Endothelial cell of umbilical vein (primary cell): ENCODE measurements around the gene LURAP1L.

Experiments
- EZH2 ChIP-seq: IDR thresholded peaks from 2 replicates; pipeline ENCODE4 v1.6.1; 2012; ENCODE audit warnings: borderline replicate concordance, low read depth, mild to moderate bottlenecking, moderate library complexity, low read length, inconsistent platforms; ENCODE audit not compliant: severe bottlenecking
- FOS ChIP-seq: IDR thresholded peaks from 2 replicates; pipeline ENCODE4 v1.6.1; 2011; ENCODE audit warnings: mild to moderate bottlenecking, low read length, moderate library complexity, borderline replicate concordance; ENCODE audit not compliant: insufficient read depth
- GATA2 ChIP-seq: IDR thresholded peaks from 2 replicates; pipeline ENCODE4 v1.7.0; 2011; ENCODE audit warnings: low read depth, mild to moderate bottlenecking, moderate library complexity, mixed read lengths, low read length; ENCODE audit not compliant: insufficient read length, insufficient read depth
- JUN ChIP-seq: IDR thresholded peaks from 2 replicates; pipeline ENCODE4 v1.6.1; 2011; ENCODE audit warnings: borderline replicate concordance, low read depth; ENCODE audit not compliant: insufficient read length, insufficient read depth
- MYC ChIP-seq: IDR thresholded peaks from one replicate; pipeline ENCODE4 v1.6.1; 2011; ENCODE audit warnings: mild to moderate bottlenecking, low read depth, low read length
- POLR2A ChIP-seq: IDR thresholded peaks from 2 replicates; pipeline ENCODE4 v1.6.1; 2012; ENCODE audit warnings: low read depth, mild to moderate bottlenecking, control low read depth, low read length
- POLR2AphosphoS5 ChIP-seq: IDR thresholded peaks from 2 replicates; pipeline ENCODE4 v1.6.1; 2012; ENCODE audit warnings: low read depth, mild to moderate bottlenecking, control low read depth, low read length, moderate library complexity; ENCODE audit not compliant: insufficient read depth
- TF ChIP-seq, protein P1 (sequence below), 2 donors: IDR thresholded peaks; 1 replicate in 1 of 2; 2 replicates in 1 of 2; pipeline ENCODE4 v1.5.1; 2011; ENCODE audit warnings: low read length in 2 of 2, mild to moderate bottlenecking in 2 of 2, moderate library complexity in 2 of 2, control low read depth in 1 of 2, inconsistent platforms in 1 of 2, low read depth in 1 of 2; ENCODE audit not compliant: insufficient read depth in 1 of 2; ENCODE audit errors: extremely low read depth in 1 of 2
- TF ChIP-seq, protein P2 (sequence below): IDR thresholded peaks from 2 replicates; pipeline ENCODE4 v1.6.1; 2011; ENCODE audit not compliant: insufficient read depth, insufficient read length

DNA sequence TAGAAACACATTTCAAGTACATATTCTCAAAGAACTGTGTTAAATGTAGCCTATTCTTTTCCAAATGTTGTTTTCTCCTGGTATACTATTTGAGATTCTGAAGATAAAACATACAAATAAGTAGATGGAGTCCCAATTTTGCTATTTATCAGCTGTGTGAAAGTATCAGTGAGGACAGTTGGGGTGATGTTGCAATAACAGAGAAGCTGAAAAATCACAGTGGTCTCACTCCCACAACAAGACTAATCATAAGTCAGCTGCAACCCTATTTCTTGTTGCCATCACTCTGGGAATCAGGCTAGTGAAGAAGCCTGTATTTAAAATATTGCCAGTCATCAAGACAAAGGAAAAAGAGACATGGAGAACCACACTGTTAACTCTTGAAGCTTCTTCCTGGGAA lies 25.9 kb upstream of the LURAP1L start:
- TF ChIP-seq, protein P1, sequence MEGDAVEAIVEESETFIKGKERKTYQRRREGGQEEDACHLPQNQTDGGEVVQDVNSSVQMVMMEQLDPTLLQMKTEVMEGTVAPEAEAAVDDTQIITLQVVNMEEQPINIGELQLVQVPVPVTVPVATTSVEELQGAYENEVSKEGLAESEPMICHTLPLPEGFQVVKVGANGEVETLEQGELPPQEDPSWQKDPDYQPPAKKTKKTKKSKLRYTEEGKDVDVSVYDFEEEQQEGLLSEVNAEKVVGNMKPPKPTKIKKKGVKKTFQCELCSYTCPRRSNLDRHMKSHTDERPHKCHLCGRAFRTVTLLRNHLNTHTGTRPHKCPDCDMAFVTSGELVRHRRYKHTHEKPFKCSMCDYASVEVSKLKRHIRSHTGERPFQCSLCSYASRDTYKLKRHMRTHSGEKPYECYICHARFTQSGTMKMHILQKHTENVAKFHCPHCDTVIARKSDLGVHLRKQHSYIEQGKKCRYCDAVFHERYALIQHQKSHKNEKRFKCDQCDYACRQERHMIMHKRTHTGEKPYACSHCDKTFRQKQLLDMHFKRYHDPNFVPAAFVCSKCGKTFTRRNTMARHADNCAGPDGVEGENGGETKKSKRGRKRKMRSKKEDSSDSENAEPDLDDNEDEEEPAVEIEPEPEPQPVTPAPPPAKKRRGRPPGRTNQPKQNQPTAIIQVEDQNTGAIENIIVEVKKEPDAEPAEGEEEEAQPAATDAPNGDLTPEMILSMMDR (IDR thresholded peaks at IDR 0.05; ENCODE audit: extremely low read depth in 1 of 2, insufficient read depth in 1 of 2, low read depth in 1 of 2, low read length in 2 of 2) = no peak
- no peak for TF ChIP-seq POLR2A
- TF ChIP-seq POLR2AphosphoS5 = no peak
- TF ChIP-seq JUN = no peak
- TF ChIP-seq, protein P2, sequence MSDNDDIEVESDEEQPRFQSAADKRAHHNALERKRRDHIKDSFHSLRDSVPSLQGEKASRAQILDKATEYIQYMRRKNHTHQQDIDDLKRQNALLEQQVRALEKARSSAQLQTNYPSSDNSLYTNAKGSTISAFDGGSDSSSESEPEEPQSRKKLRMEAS = no peak
- TF ChIP-seq MYC = no peak
- no peak for TF ChIP-seq EZH2
- no peak for TF ChIP-seq GATA2
- no peak for TF ChIP-seq FOS
